Measurements from ENCODE around the gene S100Z.

Gene S100Z

DNA sequence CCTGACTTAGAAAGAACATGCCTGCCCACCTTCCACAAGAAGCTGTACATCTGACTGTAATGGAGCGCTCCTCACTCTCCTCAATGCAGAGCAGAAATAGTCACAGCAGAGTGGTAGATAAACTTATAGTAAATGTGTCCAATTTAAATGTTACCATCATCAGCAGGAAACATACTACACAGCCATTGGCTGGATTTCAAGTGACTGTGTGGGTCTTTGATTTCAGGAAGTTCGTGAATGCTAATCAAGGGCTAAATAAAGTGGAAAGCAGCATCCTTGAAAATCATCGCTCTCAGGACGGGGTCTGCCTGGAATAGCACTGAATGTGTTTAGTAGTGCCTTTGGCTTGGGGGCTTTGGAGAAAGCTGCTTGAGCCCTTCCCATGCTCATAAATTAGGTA lies 70.7 kb downstream of the S100Z start:
- H3K4me3 ChIP-seq (ENCODE audit: low read depth in 1 of 2, low read length in 1 of 2) = no peak overlapping the region
- no peaks in the 10 kb centered on the region for H3K4me1 ChIP-seq (ENCODE audit: control insufficient read depth in 1 of 2, insufficient read depth in 1 of 2, low read depth in 1 of 2, low read length in 1 of 2)
- no peaks in the 10 kb centered on the region for H3K9me3 ChIP-seq
- H3K36me3 ChIP-seq = no peaks in the 10 kb centered on the region
- no peaks in the 10 kb centered on the region for H3K27me3 ChIP-seq
- TF ChIP-seq, protein P1, sequence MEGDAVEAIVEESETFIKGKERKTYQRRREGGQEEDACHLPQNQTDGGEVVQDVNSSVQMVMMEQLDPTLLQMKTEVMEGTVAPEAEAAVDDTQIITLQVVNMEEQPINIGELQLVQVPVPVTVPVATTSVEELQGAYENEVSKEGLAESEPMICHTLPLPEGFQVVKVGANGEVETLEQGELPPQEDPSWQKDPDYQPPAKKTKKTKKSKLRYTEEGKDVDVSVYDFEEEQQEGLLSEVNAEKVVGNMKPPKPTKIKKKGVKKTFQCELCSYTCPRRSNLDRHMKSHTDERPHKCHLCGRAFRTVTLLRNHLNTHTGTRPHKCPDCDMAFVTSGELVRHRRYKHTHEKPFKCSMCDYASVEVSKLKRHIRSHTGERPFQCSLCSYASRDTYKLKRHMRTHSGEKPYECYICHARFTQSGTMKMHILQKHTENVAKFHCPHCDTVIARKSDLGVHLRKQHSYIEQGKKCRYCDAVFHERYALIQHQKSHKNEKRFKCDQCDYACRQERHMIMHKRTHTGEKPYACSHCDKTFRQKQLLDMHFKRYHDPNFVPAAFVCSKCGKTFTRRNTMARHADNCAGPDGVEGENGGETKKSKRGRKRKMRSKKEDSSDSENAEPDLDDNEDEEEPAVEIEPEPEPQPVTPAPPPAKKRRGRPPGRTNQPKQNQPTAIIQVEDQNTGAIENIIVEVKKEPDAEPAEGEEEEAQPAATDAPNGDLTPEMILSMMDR (IDR thresholded peaks at IDR 0.05) = no peak
- H3K27ac ChIP-seq = no peak overlapping the region

DNA sequence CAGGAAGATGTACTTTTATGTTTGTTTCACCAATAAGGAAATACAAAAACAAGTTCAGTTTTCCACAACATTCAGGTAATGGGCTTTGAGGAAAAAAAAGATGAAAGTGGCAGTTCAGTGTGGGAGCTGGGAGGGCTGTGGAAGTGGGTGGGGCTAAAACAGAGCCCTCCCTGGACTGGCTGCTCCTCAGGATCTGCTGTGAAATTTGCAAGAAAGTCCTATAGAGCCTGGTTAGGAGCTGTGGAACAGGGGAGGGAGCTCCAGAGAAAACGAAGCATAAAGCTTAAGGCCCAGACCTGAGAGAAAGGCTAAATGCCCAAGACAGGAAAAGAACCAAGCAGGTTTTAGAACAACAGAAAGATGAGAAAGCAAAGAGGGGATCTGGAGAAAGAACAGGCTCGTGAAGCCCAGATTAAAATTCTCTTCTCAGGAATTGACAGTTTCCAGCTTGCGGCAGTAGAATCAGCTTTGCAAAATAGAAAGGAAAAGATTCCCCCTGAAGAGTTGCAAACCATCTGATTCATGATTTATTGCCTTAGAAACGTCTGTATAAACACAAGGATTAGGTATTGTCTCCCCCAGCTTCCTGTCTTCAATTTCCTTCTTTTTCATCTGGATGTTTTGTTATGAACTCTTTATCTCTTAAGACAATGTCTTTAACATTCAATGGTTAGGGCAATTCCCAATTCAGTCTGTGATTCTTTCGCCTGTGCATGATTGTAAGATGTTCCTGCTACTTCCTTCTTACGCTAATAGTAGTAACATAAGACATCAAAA lies 76.7 kb downstream of the S100Z start:
- H3K27me3 ChIP-seq = no peaks in the 10 kb centered on the region
- H3K4me1 ChIP-seq (ENCODE audit: control insufficient read depth in 1 of 2, insufficient read depth in 1 of 2, low read depth in 1 of 2, low read length in 1 of 2) = no peaks in the 10 kb centered on the region
- H3K27ac ChIP-seq = no peak overlapping the region
- H3K36me3 ChIP-seq = no peaks in the 10 kb centered on the region
- TF ChIP-seq, protein P1 (IDR thresholded peaks at IDR 0.05) = no peak
- H3K9me3 ChIP-seq = no peaks in the 10 kb centered on the region
- no peak overlapping the region for H3K4me3 ChIP-seq (ENCODE audit: low read depth in 1 of 2, low read length in 1 of 2)

DNA sequence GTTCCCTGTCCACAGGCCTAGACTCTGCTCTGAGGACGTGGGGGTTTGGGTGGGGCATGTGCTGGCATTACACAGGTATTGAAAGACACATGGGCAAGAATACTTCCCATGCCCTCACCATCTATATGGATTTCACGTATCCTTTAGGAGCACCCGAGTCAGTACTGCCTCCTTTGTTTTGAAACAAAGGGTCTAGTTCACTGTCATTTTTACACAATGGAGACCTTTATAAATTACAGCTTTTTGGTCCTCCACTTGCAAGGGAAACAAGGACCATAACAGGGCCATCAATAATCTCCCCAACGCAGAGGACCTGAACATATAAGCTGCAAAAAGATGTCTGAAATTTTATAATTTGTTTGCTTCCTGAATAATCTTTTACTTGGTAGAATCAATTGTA lies 78.1 kb downstream of the S100Z start:
- TF ChIP-seq, protein P1 (IDR thresholded peaks at IDR 0.05) = no peak
- no peaks in the 10 kb centered on the region for H3K4me1 ChIP-seq (ENCODE audit: control insufficient read depth in 1 of 2, insufficient read depth in 1 of 2, low read depth in 1 of 2, low read length in 1 of 2)
- H3K9me3 ChIP-seq = no peaks in the 10 kb centered on the region
- no peak overlapping the region for H3K27ac ChIP-seq
- H3K4me3 ChIP-seq (ENCODE audit: low read depth in 1 of 2, low read length in 1 of 2) = no peak overlapping the region
- no peaks in the 10 kb centered on the region for H3K36me3 ChIP-seq
- no peaks in the 10 kb centered on the region for H3K27me3 ChIP-seq

DNA sequence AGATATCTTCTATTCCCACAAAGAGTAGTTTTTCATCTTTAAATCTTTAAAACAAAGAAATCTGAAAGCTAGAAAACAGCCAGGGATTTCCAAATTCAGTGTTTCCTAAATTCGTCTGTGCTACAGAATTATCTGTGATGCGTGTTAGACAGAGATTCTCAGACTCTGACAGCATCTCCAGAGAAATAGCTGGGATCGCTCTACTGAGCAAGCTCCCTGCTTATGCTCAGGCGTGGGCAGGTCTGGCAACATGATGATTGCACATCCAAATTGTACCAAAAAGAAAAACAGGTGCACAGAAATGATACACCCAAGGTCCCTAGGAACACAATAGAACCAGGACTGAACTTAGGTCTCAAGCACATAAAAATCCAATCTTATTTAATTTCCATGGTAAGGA lies 80.3 kb downstream of the S100Z start:
- no peaks in the 10 kb centered on the region for H3K27me3 ChIP-seq
- H3K36me3 ChIP-seq = no peaks in the 10 kb centered on the region
- TF ChIP-seq, protein P1 (IDR thresholded peaks at IDR 0.05) = no peak
- no peak overlapping the region for H3K27ac ChIP-seq
- no peak overlapping the region for H3K4me3 ChIP-seq (ENCODE audit: low read depth in 1 of 2, low read length in 1 of 2)
- H3K9me3 ChIP-seq = no peaks in the 10 kb centered on the region
- no peaks in the 10 kb centered on the region for H3K4me1 ChIP-seq (ENCODE audit: control insufficient read depth in 1 of 2, insufficient read depth in 1 of 2, low read depth in 1 of 2, low read length in 1 of 2)

DNA sequence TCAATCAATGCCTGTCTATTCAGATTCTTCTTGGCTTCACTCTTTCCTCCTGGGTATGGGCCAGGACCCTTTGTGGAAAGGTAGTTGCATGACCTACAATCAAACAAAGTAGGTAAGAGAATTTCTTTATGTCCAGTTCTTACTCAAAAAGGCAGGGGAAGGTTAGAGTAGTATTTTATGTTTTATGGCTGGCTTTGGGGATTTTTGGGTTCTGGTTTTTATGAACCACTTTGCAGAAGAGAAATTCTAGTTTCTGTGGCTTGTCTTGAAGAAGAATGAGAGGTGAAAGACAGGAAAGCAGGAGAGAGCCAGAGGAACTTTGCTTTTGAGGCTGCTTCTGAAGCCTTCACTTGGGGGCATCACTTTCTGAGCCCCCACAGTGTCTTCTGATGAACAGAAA lies 88.4 kb downstream of the S100Z start:
- TF ChIP-seq, protein P1 (IDR thresholded peaks at IDR 0.05) = no peak
- Histone ChIP-seq H3K36me3 (no peaks in the 10 kb centered on the region), H3K27ac (no peak overlapping the region), H3K4me3 (ENCODE audit: low read depth in 1 of 2, low read length in 1 of 2) (no peak overlapping the region), H3K4me1 (ENCODE audit: control insufficient read depth in 1 of 2, insufficient read depth in 1 of 2, low read depth in 1 of 2, low read length in 1 of 2) (no peaks in the 10 kb centered on the region), H3K9me3 (no peaks in the 10 kb centered on the region), H3K27me3 (no peaks in the 10 kb centered on the region)
